Left lung (tissue), 10 donors: ENCODE data around the gene NDUFA13. TPM values are rescaled to one million over a fixed set of nuclear protein-coding genes. Genes with fewer than 3 reads are reported as not detected.
A peak's percentile ranks its signal among the peaks of the same experiment; 100 is the strongest.

Source experiments
- ATAC-seq: fragments of 200-7000 bp; cut with Tn5 transposase; one replicate; pipeline ENCODE4 v1.9.1; 2020; ENCODE audit warnings: moderate library complexity
- DNase-seq, 4 donors: peaks; one replicate each; pipeline ENCODE4 v3.0.0-alpha.2; 2013 to 2020
- H3K27ac ChIP-seq, 2 donors: fragments of 200-600 bp; sonication (generic) in 1 of 2; one replicate each; pipeline versions ENCODE4 v1.5.0 to v1.8.0; 2020 to 2021
- H3K27me3 ChIP-seq, 2 donors: fragments of 200-600 bp; sonication (generic) in 1 of 2; one replicate each; pipeline versions ENCODE4 v1.5.0 to v1.8.0; 2020 to 2021
- H3K36me3 ChIP-seq, 2 donors: fragments of 200-600 bp; sonication (generic) in 1 of 2; one replicate each; pipeline versions ENCODE4 v1.5.0 to v1.8.0; 2020 to 2021
- H3K4me1 ChIP-seq, 2 donors: fragments of 200-600 bp; one replicate each; pipeline ENCODE4 v1.8.0; 2021
- H3K4me3 ChIP-seq, 2 donors: fragments of 200-600 bp; sonication (generic) in 1 of 2; one replicate each; pipeline versions ENCODE4 v1.5.0 to v1.8.0; 2020 to 2021; ENCODE audit warnings: mild to moderate bottlenecking in 1 of 2
- H3K9me3 ChIP-seq, 2 donors: fragments of 200-600 bp; sonication (generic) in 1 of 2; one replicate each; pipeline versions ENCODE4 v1.5.0 to v1.8.0; 2020 to 2021
- intact Hi-C, 2 donors: fragments of 100-400 bp; cut with DNase I; formaldehyde crosslinking; loops; one replicate each; pipeline versions ENCODE4 v1.11.2 to v1.14.2; 2022
- polyA plus RNA-seq, 6 donors: library from polyadenylated mRNA; unstranded; fragments of 120-200 nt; gene quantifications; one replicate each; pipeline ENCODE4 v1.2.1, GENCODE V29; 2013; ENCODE audit not compliant: insufficient read length in 6 of 6
- total RNA-seq, 2 donors: library from RNA; stranded (reverse); fragmentation: NEBNext Ultra II Directional; extraction: Animal tissue kit (Norgen Biotek cat#: 25700); gene quantifications; one replicate each; pipeline ENCODE4 v1.2.1, GENCODE V29; 2021
- TF ChIP-seq, protein P1 (sequence below), 2 donors: fragments of 200-600 bp; sonication (generic) in 1 of 2; IDR thresholded peaks; one replicate each; pipeline versions ENCODE4 v1.5.0 to v1.8.0; 2021; ENCODE audit warnings: antibody characterized with exemption in 2 of 2
- donor health status: DM: no; HTN: yes; CAD: no.
- donor health status: DM: no; HTN: no; CAD: no.

Gene NDUFA13
- total and polyA plus RNA-seq, 8 donors, result 169 to 303 (median 209) TPM

DNA sequence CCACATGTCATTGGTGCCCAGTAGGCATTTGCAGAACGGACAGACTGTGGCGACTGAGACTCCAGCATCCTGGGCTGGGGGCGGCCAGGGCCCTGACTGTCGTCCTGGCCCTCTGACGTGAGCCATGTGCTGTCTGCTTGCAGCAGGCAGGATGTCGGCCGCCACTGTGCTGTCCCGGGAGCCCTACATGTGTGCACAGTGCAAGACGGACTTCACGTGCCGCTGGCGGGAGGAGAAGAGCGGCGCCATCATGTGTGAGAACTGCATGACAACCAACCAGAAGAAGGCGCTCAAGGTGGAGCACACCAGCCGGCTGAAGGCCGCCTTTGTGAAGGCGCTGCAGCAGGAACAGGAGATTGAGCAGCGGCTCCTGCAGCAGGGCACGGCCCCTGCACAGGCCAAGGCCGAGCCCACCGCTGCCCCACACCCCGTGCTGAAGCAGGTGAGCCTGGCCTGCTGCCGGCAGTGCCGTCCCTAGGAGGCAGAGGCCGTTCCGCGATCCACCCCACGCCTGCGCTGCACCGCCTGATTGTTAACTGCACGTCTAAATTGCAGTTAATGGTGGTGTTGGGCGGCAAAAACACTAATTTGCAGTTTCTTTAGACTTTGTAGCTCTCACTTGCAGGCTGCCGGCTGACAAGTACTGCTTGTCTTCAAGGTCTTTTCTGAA lies 14.9 kb upstream of the NDUFA13 start:
- intact Hi-C loops, result no loop called here
- Histone ChIP-seq H3K27ac (no peak overlapping the region), H3K27me3 (no peaks in the 10 kb centered on the region), H3K4me3 (no peak overlapping the region), H3K36me3 (peaks cover 0 to 100% of the 10 kb centered on the region in 2 donors), H3K4me1 (no peaks in the 10 kb centered on the region), H3K9me3 (no peaks in the 10 kb centered on the region)
- TF ChIP-seq, protein P1, sequence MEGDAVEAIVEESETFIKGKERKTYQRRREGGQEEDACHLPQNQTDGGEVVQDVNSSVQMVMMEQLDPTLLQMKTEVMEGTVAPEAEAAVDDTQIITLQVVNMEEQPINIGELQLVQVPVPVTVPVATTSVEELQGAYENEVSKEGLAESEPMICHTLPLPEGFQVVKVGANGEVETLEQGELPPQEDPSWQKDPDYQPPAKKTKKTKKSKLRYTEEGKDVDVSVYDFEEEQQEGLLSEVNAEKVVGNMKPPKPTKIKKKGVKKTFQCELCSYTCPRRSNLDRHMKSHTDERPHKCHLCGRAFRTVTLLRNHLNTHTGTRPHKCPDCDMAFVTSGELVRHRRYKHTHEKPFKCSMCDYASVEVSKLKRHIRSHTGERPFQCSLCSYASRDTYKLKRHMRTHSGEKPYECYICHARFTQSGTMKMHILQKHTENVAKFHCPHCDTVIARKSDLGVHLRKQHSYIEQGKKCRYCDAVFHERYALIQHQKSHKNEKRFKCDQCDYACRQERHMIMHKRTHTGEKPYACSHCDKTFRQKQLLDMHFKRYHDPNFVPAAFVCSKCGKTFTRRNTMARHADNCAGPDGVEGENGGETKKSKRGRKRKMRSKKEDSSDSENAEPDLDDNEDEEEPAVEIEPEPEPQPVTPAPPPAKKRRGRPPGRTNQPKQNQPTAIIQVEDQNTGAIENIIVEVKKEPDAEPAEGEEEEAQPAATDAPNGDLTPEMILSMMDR (IDR thresholded peaks at IDR 0.05), result no peak
- ATAC-seq (no peak), DNase-seq (peak in 1 of 4 donors; percentile 67)

DNA sequence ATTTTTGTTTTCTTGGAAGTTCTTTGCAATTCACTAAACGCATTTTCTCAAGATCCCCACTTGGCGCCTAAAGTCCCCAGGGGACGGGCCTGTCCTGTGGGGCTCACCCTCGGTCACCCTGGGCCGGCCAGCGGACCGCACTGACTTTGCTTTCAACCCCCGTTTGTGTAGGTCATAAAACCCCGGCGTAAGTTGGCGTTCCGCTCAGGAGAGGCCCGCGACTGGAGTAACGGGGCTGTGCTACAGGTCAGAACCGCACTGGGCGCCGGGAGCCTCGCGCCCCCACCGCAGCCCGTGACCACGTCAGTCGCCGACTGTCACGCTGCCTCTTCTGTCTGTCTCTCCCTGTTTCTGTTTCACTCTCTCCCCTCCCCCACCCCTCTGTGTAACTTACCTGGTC lies 14.2 kb upstream of the NDUFA13 start:
- H3K4me3 ChIP-seq, result no peak overlapping the region
- peaks cover 0 to 100% of the 10 kb centered on the region in 2 donors for H3K36me3 ChIP-seq
- DNase-seq (no peak), ATAC-seq (no peak)
- intact Hi-C loops, result no loop called here
- H3K27me3 ChIP-seq, result no peaks in the 10 kb centered on the region
- H3K4me1 ChIP-seq, result no peaks in the 10 kb centered on the region
- TF ChIP-seq, protein P1 (IDR thresholded peaks at IDR 0.05), result no peak
- H3K9me3 ChIP-seq, result no peaks in the 10 kb centered on the region
- no peak overlapping the region for H3K27ac ChIP-seq

DNA sequence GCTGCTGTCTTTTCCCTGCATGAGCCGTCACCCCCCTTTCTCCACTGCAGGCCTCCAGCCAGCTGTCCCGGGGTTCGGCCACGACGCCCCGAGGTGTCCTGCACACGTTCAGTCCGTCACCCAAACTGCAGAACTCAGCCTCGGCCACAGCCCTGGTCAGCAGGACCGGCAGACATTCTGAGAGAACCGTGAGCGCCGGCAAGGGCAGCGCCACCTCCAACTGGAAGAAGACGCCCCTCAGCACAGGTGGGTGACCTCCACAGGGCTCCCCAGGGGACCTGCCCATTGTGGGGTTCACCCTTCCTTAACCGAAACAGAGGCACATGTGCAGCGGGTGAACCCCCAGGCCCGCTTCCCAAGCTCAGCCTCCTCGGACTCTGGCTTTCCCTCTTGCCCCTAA lies 13.7 kb upstream of the NDUFA13 start:
- intact Hi-C loops, result no loop called here
- ATAC-seq (no peak), DNase-seq (no peak)
- Histone ChIP-seq H3K4me3 (no peak overlapping the region), H3K27me3 (no peaks in the 10 kb centered on the region), H3K27ac (no peak overlapping the region), H3K4me1 (no peaks in the 10 kb centered on the region), H3K9me3 (no peaks in the 10 kb centered on the region), H3K36me3 (peaks cover 0 to 100% of the 10 kb centered on the region in 2 donors)
- TF ChIP-seq, protein P1 (IDR thresholded peaks at IDR 0.05), result no peak

DNA sequence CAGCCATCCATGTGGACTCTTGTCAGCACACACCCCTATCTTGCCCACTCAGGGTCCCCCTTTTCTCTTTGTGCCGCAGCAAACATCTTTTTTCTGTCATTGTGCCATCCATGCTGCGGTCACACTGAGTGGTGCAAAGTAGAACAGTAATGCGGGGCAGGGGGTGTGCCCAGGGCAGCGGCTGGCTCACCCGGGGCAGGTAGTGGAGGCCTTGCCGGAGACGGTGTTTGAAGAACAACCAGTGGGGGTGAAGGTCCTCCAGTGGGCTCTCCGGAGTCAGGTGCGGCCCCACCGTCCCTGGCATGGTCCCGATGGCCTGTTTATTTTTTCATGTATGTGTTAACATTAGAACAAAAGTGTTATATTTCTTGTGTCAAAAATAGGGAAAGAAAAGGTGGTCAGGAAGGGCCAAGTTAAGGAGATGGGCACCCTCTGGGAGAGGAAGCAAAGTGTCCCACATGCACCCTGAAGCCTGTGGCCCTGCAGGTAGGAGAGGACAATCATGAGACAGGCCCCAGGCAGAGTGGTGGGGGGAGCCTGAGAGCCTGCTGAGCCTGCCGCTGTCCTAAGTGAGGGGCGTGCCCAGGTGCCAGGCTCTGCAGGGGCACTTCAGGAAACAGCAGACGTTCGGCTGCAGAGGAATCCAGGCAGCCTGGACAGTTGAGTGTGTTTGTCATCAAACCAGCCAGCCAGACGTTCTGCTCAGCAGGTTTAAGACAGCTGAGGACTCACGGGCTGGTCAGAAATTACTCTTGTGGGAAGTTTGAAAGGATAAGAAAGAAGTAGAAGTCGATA lies 13.0 kb upstream of the NDUFA13 start:
- TF ChIP-seq, protein P1 (IDR thresholded peaks at IDR 0.05), result no peak
- intact Hi-C loops, result no loop called here
- DNase-seq (peak in 3 of 4 donors; percentile 46 to 69 (median 63)), ATAC-seq (peak; percentile 89)
- H3K36me3 ChIP-seq, result peaks cover 0 to 100% of the 10 kb centered on the region in 2 donors
- H3K4me3 ChIP-seq, result no peak overlapping the region
- no peaks in the 10 kb centered on the region for H3K4me1 ChIP-seq
- H3K9me3 ChIP-seq, result no peaks in the 10 kb centered on the region
- no peak overlapping the region for H3K27ac ChIP-seq
- no peaks in the 10 kb centered on the region for H3K27me3 ChIP-seq
